Right hindlimb (tissue), 1 donor: ENCODE data around the gene SOX1.
A peak's percentile ranks its signal among the peaks of the same experiment; 100 is the strongest.

ENCODE experiments used
- DNase-seq: peaks from one replicate; pipeline ENCODE4 v3.0.0-alpha.2; 2018

SOX1 gene

DNA sequence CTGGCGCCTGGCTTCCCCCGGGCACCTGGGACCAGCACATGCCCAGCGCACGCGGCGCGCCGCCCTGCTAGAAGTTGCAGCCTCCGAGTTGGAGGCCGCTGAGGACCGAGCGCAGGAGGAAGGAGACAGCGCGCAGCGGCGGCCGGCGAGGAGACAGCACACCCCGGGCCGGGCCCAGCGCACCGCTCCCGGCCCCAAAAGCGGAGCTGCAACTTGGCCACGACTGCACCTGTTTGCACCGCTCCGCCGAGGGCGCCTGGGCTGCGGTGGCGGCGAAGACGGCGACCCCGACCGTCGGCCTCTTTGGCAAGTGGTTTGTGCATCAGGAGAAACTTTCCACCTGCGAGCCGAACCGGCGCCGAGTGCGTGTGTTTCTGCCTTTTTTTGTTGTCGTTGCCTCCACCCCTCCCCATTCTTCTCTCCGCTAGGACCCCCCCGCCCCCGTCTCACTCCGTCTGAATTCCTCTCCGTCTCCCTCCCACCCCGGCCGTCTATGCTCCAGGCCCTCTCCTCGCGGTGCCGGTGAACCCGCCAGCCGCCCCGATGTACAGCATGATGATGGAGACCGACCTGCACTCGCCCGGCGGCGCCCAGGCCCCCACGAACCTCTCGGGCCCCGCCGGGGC lies at the start of gene SOX1:
Gene SOX1 (plus strand): TSS at position 34 of the 626 bp plus-strand sequence. CDS start 510 bp downstream, at position 544.
- DNase-seq, result peak; percentile 32

DNA sequence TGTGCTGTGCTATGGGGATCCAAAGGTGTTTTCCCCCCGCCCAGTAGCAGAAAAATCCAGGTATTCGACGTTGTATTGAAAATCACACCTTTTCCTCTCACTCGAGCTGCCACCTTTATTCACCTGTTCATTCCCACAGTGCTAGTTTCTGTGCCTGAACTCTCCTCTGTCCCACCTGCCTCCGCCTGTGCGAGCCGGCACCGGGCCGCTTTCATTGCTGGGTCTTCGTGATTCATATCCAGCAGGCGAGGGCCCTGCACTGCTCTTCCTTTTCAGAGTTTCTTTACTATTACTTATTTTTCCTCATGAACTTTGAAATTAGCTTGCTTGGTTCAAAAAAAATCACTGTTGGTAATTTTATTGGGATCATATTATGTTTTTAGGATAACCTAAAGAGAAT lies 42.4 kb upstream of the SOX1 start:
- no peak for DNase-seq

DNA sequence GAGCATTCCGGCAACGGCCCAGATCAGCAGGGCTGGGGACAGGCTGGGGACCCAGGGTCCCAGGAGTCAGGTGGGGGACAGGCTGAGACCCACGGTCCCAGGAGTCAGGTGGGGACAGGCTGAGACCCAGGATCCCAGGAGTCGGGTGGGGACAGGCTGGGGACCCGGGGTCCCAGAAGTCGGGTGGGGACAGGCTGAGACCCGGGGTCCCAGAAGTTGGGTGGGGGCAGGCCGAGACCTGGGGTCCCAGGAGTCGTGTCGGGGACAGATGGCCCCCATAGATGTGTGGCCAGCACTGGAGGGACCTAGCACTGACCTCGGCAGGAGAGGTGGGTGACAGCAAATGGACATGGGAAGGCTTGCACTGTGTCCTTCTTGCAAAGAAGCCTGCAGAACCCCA lies 39.7 kb upstream of the SOX1 start:
- no peak for DNase-seq

DNA sequence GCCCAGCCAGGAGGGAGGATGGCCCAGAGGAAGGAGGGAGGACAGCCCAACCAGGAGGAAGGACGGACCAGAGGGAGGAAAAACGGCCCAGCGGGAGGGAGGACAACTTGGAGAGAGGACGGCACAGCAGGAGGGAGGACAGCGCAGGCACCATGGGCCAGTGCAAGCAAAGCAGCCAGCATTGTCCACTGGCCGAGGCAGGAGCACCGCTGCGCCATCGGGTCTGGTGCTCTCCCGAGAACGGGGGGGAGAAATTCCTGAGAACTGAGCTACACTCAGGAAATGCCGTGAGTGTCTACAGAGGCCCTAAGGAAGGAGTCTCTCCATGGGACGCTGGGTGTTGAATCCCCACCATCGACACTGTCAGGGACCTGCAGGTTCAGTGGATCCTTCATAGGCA lies 38.5 kb upstream of the SOX1 start:
- no peak for DNase-seq

DNA sequence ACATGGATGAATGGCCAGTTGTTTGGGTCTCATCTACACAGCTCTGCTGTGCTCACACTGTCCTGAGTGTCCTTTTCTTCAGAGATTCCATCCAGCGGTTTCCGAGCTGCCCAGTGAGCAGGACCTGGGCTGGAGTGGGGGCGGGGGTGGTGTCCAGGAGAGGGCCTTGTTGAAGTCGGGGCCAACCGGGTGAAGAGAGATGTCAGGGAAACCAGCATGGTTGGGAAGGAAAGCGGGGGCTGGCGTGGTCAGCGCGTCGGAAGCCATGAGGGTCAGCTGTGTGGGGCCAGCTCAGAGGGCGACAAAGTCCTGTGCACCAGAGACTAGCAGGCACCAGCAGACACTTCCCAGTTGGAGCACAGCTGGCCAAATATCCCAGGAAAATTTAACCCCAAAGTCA lies 37.8 kb upstream of the SOX1 start:
- no peak for DNase-seq

DNA sequence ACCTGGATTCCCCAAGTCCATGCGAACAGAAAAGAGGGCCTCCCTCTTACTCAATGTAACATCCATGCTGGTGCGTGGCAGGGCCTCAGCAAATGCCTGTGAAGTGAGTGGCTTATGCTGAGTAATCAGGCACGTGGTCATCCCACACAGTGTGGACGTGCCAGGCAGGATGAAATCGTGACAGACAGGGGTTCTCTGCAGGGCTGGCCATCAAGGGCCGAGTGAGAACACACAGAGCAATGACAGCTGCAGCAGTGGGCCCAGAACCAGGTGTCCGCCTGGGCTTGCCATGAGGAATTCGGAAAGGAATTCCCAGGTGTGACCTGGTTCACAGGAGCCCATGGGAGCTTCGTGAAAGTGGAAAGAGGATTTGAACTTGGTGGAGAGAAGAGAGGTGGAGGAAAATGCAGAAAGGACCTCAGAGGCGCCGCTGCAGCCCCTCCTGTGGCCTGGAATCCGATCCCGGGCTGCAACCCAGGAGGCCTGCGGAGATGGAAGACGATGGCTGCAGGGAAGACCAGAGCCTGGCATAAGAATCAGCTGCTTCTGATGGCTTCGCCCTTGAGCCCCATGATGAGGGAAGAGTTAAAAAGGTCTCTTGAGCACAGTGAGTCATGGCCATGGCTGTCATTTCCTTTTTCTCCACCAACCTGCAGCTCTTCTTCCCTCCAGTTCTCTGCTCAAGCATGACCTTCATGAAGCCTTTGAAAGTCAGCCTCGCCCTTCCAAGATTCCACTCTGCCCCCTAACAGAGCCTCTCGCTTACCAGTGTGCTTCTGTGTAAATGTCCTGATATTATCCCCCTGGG lies 34.6 kb upstream of the SOX1 start:
- DNase-seq, result peak; percentile 51

DNA sequence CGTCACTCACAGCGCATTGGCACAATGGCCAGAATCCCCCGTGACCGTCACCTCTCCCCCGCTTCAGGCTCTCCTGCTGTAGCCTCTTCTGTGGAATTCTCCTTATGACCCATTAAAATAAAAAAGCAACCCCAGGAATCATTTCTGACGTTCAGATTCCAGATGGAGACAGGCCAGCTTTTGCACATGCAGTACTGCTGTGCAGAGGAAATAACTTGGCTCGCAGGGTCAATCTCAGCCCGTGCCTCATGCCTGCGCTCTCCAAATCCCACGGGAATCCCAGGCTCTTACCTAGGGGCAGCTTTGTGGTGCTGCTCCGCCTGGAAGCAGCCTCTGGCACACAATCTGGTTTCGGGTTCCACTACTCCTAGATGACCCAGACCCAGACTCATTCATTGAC lies 32.7 kb upstream of the SOX1 start:
- peak; percentile 42 for DNase-seq

DNA sequence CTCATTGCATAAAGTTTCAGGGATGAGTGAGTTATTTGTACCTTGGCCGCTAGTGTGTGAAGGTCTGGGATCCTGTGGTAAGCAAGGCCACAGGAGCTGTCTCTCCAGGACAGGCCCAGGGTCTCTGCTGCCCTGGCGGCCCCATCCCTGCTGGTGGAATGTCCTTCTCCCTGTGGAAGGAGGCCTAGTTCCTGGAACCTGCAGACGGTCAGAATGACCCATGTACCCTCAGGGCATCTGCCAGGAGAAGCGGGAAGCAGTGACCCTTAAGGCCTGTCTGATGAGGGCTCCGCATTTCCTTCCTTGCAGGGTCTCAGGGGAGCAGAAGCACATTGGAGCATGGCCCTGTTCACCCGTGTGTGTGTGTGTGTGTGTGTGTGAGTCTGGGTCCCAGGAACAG lies 32.1 kb upstream of the SOX1 start:
- no peak for DNase-seq

DNA sequence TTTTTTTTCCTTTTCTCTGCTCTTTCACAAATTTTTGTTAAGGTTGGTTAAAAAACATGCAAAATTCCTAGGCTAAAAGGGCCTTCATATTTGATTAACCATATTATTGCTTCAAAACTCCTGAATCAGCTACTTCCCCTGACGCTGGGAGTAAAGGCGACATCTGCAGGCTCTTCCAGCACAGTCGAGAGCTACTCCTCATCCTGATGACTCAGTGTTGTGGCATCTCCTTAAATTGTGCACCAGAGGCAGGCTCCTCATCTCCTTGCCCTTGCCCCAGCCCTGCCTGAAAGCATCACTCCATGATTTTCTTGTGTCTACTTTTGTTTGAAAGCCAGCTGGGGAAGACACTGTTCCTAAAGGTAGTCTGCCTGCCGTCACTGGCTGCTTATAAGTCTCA lies 24.5 kb upstream of the SOX1 start:
- no peak for DNase-seq

DNA sequence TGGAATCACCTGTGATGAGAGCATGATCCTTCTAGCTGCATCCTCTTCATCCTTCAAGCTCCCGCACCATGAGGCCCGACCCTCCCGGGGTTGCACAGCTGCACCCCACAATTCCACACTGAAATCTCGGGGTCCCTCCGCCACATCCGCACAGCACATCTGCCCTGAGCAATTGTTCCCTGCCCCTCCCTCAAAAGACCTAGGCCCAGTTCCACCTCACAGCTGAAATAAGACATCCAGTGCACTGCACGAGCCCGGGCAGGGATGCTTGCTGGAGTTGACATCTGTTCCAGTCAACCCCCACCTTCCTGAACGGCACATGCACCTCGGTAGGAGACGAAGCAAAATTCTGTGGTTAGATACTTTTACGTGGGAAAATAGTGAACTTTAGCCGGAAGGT lies 14.7 kb upstream of the SOX1 start:
- no peak for DNase-seq

DNA sequence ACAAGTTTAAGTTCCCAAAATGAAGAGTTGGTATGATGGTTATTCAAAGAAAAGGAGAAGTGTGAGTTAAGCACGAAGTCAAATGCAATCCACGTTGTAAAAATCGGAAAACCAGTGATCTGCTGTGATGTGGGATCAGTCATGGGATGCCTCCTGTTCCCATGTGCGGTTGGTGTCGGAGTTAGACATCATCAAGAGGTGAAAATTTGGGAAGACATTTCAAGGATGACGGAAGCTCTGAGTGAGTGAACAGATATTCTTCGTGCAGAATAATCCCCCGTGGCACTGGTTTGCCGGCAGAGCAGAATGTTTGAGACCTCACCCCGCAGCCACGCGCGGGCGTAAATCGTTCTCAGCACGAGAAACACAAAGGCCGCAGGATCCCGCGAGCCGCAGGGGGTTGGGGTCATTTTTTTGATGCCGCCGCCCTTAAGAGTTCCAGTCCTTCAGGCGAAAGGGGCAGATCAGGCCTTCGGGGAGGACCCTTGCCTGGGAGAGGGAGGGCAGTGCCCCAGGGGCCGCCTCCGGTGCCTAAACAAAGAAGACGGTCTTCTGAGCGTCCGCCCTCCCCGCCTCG lies 13.7 kb upstream of the SOX1 start:
- DNase-seq, result no peak

DNA sequence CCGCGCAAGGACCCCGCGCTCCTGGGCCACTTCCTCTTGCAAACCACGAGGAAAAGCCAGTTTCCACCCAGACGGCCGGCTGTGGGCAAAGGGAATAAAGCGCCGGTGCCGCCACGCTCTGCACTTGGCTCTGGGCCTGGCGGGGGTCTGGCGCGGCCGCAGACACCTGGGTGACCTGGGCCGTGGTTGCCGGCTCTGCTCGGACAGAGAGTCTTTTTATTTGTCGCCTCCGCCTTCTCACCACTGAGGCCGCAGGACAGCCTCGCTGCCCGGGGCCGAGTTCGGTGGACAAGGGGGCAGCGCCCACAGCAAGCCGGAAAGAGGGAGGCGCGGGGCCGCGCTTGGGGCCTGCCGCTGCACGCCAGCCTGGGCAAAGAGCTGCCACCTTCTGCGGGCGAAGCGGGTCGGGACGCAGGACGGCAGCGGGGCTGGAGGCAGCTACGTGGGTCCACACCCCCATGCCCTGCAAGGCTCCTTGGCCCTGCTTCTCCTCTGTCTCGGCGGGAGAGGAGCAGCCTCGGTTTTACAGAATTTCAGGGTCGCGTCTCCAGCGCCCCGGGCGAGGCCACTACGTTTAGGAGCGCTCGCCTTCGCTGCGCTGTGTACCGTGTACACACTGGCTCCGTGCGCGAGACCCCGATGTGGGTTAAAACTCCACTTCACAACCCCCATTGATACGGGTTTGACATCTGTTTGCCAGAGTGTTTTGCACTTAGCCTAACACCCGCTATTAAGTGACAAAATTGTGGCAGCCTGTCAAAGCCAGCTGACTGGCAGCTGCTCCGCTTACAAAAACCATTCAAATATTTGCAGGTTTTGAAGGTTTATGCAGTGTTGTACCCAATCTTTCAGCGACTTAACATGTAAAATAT lies 13.0 kb upstream of the SOX1 start:
- DNase-seq, result no peak

DNA sequence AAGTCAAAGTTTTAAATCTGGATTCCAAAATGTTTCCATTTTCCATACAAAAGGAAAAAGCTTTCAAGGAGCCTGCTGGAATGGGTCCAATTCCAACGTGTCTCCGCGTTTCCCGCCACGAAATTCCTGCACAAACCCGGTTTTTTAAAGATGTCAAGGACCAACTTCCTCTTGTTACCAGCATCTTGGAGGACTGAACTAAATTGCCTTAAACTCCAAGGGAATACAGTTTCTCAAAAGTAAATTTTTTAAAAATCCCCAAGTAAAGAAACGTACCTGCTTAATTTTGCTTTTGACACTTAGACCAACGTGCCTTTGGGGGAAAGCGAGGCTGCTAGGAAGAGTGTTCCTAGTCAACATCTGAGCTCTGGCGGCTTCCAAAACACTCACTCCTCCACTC lies 12.3 kb upstream of the SOX1 start:
- no peak for DNase-seq

DNA sequence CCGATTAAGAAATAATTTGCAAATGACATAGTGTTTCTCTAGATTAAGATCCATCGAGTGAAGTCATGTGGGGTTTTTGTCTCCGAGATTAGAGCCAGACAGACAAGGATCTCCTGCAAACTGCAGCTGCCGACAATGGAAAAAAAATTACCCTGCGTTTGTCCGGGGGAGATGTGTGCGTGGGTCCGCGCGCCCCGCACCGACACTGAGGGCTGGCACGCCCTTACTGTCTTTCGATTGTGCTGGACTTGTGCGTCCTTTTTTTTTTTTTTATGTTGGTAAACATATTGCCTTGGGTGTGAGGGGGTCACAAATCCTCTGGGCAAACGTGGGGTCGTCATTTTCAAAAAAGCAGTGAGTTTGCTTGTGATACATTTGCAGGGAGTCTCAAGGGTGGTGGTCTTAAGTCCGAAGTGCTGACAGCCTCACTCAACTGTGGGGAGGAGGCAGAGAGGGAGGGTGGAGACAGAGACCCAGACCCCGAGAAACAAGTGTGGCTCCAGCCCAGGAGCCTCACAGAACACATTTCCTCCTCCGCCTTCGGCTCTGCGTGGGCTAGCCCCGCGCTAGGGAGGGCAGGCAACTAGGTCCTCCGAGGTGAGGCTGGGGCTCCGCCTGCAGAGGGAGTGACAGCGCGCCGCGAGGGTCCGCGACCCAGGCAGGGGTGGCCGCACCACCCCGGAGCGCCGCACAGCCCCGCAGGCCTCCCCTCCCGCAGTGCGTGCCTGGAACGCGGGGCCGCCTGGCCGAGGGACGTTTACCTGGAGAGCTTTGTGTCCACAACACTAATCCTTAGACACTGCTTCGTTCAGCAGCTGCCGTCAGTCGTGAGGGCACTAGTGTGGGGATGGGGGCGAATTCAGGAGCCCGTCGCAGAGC lies 11.7 kb upstream of the SOX1 start:
- no peak for DNase-seq

DNA sequence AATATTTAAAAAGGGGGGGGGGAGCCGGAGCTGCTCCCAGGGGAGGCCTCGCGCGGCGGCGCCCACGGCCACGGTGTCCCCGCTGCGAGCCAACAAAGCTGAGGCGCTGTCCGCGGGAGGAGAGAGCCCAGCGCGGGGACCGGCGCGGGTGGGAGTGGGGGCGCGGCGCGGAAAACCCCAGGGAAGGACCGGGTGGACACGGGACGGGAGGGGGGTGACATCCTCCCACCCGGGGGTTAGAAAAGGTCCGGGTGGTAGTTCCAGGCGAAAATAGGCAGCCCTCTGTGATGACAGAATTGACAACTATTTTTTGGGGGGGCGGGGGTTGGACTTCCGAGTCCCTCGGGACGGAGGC lies 11.1 kb upstream of the SOX1 start:
- DNase-seq, result no peak

DNA sequence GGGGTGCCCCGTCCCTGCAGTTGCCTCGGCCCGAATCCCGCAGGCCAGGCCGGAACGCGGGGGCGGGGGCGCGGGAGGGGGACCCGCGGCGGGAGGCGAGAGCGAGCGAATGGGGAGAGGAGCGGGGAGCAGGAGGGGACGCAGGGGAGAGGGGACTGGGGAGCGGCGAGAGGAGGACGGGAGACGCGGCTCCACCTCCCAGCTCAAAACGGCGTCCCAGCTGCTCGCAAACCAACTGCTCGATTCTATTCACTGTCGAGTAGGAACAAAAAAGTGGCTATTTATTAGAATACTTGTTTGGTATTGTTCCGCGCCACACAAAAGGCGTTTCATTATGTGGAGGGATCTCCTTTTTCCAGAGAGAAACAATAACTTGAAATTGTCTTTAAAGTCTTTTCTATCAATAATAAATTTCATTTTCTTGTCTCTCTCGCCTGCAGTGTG lies 10.6 kb upstream of the SOX1 start:
- no peak for DNase-seq

DNA sequence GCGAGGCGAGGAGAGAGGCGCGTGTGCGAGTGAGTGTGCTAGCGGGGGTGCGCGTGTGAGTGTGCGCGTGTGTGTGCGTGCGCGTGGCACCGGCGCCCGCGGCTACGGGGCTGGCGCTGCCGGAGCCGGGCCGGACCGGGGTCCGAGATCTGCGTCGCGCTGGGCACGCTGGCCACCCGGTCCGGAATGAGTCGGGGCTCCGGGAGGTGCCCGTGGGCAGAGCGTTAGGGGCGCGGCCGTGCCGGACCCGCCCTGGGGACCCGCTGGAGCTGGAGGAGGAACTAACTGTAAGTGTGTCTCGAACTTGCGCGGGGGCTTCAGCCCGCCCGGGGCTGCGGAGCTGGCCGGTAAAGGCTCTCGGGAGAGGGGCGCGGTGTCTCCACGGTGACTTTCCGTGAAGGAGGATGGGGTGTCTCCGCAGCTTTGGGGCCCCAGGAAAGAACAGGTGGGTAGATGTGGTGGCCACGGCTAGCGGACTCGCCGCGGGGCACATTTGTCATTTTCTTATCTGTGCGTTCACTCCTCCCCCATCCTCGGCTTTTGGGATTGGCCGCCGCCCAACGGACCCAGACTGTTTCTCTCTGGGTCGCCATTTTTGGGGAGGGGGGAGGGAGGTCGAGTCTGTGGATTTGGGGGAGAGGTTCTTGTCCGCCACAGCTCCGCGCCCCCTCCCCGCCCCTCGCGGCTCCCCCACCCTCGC lies 10.1 kb upstream of the SOX1 start:
- DNase-seq, result no peak

DNA sequence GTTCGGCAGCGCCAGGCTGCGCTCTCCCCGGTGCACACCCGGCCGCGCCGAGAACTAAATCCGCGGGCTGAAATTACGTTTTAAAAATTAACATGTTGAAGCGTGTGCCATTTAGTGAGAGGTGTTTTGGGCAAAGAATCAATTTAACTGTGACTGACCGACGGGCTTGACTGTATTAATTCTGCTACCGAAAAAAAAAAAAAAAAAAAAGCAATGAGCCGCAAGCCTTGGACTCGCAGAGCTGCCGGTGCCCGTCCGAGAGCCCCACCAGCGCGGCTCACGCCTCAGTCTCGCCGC lies 9.6 kb upstream of the SOX1 start:
- no peak for DNase-seq

DNA sequence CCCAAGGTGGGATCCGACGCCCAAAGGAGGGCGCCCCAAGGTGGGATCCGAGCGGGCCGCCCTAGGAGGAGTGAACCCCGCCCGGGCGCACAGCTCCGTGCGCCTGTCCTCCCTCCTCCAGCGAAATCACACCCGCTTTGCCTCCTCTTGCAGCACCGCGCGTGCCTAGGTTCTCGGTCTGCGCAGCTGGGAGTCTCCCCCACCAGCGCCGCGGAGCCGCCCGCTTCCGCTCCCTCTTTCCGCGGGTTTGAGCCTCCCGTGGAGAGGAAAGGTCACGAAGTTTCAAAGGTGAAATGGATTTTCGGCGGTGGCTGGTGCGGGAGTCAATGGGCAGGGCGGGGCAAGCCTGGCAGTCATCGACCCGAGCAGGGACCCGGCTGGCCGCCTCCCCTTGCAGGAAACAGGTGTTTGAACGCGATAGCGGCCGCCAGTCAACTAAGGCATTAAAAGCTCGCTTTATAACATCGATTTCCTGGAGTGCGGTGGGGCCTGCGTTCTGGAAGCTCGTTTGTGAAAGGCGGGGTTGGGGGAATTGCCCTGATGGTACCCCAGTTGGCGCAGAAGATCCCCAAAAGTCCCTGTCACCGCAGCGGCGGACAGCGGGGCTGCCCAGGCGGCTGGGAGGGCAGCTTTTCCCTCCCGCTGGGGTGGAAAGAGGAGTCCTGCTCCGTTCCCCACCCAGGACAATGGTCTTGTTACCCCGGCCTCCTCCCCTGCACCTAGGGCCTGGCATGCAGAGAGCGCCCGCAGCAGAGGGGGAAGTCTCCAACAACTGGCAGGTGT lies 9.0 kb upstream of the SOX1 start:
- no peak for DNase-seq

DNA sequence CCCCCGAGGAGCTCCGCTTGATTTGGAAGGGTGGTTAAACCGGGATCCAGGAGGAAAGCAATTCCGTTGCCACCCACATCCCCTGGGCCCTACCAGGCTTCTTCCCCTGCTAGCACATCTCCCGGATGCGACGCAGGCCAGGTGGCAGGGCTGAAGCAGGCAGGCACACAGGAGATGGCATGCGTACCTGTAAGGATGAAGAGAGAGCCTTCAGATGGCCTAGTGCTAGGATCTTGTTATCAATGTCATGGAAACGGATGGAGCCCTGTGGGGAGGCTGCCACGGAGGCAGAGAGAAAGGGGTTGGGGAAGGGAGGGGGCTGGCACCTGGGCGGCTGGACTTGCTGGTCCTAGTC lies 8.5 kb upstream of the SOX1 start:
- DNase-seq, result no peak

DNA sequence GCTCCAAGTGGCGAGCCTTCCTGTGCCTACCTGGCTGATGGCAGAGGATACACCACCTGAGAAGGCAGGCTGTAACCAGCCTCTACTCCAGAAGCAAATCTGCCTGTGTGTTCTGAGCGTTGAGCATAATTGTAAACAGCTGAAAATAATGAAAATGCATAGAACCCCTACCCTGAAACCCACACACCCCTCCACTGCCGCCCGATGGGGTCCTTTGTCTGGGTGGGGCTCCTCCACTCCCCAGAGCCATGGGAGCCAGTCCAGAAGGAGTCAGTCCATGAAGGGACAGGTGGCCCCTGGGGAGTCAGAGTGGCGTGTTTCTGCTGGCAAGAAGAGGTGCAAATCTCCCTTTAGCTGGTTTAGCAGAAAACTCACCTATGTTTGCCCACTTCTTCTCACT lies 8.0 kb upstream of the SOX1 start:
- DNase-seq, result no peak
